HFFc6 (cell line): ENCODE results near the gene ACP1. TPM values are rescaled to one million over a fixed set of nuclear protein-coding genes. Genes with fewer than 3 reads are reported as not detected.
"Not testable (repeated sequence)": the region's sequence is repeated elsewhere in the genome, so short reads cannot be mapped to it uniquely, and the experiment has no call there.

ENCODE experiments used
- DNase-seq: peaks from one replicate; pipeline ENCODE4 v3.0.0-alpha.2; 2018
- H3K27ac Mint-ChIP-seq: 2 replicates; pipeline ENCODE4 v1.8.0; 2020; ENCODE audit warnings: mild to moderate bottlenecking, mixed read lengths
- H3K27me3 Mint-ChIP-seq: 2 replicates; pipeline ENCODE4 v1.8.0; 2021; ENCODE audit warnings: mild to moderate bottlenecking, moderate library complexity, mixed read lengths; ENCODE audit not compliant: insufficient read depth
- H3K36me3 Mint-ChIP-seq: 2 replicates; pipeline ENCODE4 v1.8.0; 2021; ENCODE audit warnings: low read depth, mixed read lengths
- H3K4me1 Mint-ChIP-seq: 2 replicates; pipeline ENCODE4 v1.8.0; 2020; ENCODE audit warnings: low read depth, mixed read lengths
- H3K4me3 Mint-ChIP-seq: 2 replicates; pipeline ENCODE4 v1.8.0; 2020; ENCODE audit warnings: mild to moderate bottlenecking, moderate library complexity, mixed read lengths
- H3K9me3 Mint-ChIP-seq: 2 replicates; pipeline ENCODE4 v1.8.0; 2020; ENCODE audit warnings: mild to moderate bottlenecking, mixed read lengths
- CTCF ChIP-seq: fragments of 200-600 bp; sonication (generic); IDR thresholded peaks from 2 replicates; pipeline ENCODE4 v1.5.0; 2021; ENCODE audit warnings: antibody characterized with exemption, mild to moderate bottlenecking
- total RNA-seq, 6 experiments: library from RNA; stranded (reverse); fragmentation: NEBNext Ultra II Directional; extraction: Animal tissue kit (Norgen Biotek cat#: 25700); gene quantifications; 2 replicates in 1 of 6; 3 replicates in 5 of 6; pipeline ENCODE4 v1.2.3, GENCODE V29; 2021

The ACP1 gene
- total RNA-seq, 6 experiments from 2014 or later: 83.4 to 95.3 (median 89.2) TPM

DNA sequence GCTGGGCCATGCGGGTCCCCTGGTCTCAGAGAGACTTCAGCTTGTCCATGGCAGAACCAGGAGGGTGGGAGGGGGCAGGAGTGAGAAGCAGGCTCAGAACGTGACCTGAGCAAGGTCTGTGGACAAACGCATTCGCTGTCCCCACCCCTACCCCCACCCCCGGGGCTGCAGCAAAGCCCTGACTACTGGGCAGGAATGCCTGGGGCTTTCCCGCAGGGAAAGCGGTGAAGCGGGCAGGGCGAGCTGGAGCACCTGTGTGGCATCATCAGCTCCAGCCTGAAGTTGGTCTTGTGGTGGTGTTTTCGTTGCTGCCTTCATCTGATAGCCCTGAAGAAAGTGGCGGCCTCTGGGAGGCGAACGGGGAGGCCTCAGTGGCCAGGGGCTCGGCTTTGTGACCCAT, 49.2 kb downstream of the ACP1 start:
- peaks cover 5% of the 10 kb centered on the region; the same call in 1 of the 2 replicates for H3K4me1 Mint-ChIP-seq
- DNase-seq: no peak
- H3K27ac Mint-ChIP-seq: no peak overlapping the region

GRCh38 chr2:314561-315336, 50.0 kb downstream of the ACP1 start:
- H3K4me1 Mint-ChIP-seq: peaks cover 5% of the 10 kb centered on the region; the same call in 1 of the 2 replicates
- no peak for DNase-seq
- H3K9me3 Mint-ChIP-seq: peaks cover 28% of the 10 kb centered on the region
- TF ChIP-seq CTCF: no peak
- peaks cover 6% of the 10 kb centered on the region for H3K27me3 Mint-ChIP-seq
- H3K27ac Mint-ChIP-seq: no peak overlapping the region
- peaks cover 13% of the 10 kb centered on the region for H3K36me3 Mint-ChIP-seq
- no peak overlapping the region for H3K4me3 Mint-ChIP-seq

More for the DNA sequence above, 49.2 kb downstream of the ACP1 start:
- no peak overlapping the region for H3K4me3 Mint-ChIP-seq
- H3K36me3 Mint-ChIP-seq: peaks cover 12% of the 10 kb centered on the region
- peaks cover 21% of the 10 kb centered on the region for H3K9me3 Mint-ChIP-seq
- peaks cover 6% of the 10 kb centered on the region for H3K27me3 Mint-ChIP-seq
- TF ChIP-seq CTCF: no peak

DNA sequence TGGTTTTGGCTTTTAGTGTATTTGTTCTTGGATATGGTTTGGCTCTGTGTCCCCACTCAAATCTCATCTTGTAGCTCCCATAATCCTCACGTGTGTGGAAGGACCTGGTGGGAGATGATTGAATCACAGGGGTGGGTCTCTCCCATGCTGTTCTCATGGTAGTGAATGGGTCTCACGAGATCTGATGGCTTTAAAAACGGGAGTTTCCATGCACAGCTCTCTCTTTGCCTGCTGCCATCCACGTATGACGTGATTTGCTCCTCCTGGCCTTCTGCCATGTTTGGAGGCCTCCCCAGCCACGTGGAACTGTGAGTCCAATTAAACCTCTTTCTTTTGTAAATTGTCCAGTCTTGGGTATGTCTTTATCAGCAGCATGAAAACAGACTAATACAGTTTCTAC, 51.2 kb downstream of the ACP1 start:
- H3K27me3 Mint-ChIP-seq, H3K4me3 Mint-ChIP-seq, H3K27ac Mint-ChIP-seq, DNase-seq, H3K4me1 Mint-ChIP-seq: not testable (repeated sequence)
- peaks cover 35% of the 10 kb centered on the region for H3K9me3 Mint-ChIP-seq
- peaks cover 13% of the 10 kb centered on the region for H3K36me3 Mint-ChIP-seq

- peaks cover 13% of the 10 kb centered on the region for H3K36me3 Mint-ChIP-seq
- no peak overlapping the region for H3K4me3 Mint-ChIP-seq
- no peak overlapping the region for H3K27ac Mint-ChIP-seq
Measured at GRCh38 chr2:316381-316780, 51.6 kb downstream of the ACP1 start.

GRCh38 chr2:317501-318424, 53.0 kb downstream of the ACP1 start:
- H3K4me1 Mint-ChIP-seq: peaks cover 5% of the 10 kb centered on the region; the same call in 1 of the 2 replicates
- H3K27me3 Mint-ChIP-seq: peaks cover 6% of the 10 kb centered on the region
- no peak overlapping the region for H3K27ac Mint-ChIP-seq
- no peak overlapping the region for H3K4me3 Mint-ChIP-seq
- H3K36me3 Mint-ChIP-seq: peaks cover 13% of the 10 kb centered on the region
- no peak for DNase-seq
- TF ChIP-seq CTCF: no peak
- peaks cover 35% of the 10 kb centered on the region for H3K9me3 Mint-ChIP-seq

More at GRCh38 chr2:316381-316780, 51.6 kb downstream of the ACP1 start:
- H3K9me3 Mint-ChIP-seq: peaks cover 35% of the 10 kb centered on the region
- peaks cover 3% of the 10 kb centered on the region for H3K27me3 Mint-ChIP-seq
- no peak for TF ChIP-seq CTCF
- DNase-seq: no peak
- peaks cover 5% of the 10 kb centered on the region; the same call in 1 of the 2 replicates for H3K4me1 Mint-ChIP-seq
